ENCODE data around the gene RPRD1B. TPM values are rescaled to one million over a fixed set of nuclear protein-coding genes. Genes with fewer than 3 reads are reported as not detected.
A peak's percentile ranks its signal among the peaks of the same experiment; 100 is the strongest.

The RPRD1B gene
- polyA plus RNA-seq, 3 donors, result 3.6 to 12.3 (median 4.7) TPM

GRCh38 chr20:38060536-38060935, 27.0 kb downstream of the RPRD1B start:
- no peak for DNase-seq
- H2AFZ ChIP-seq (ENCODE audit: insufficient read depth, low read depth, low read length, poor library complexity, severe bottlenecking), result no peak overlapping the region
- no peaks in the 10 kb centered on the region for H3K27me3 ChIP-seq (ENCODE audit: control insufficient read depth in 2 of 2, insufficient read depth in 2 of 2, low read length in 2 of 2)
- Mint-ChIP-seq H3K9me3 (no peaks in the 10 kb centered on the region), H3K4me3 (no peak overlapping the region), H3K36me3 (peaks cover 48 to 52% of the 10 kb centered on the region in 2 donors), H3K27me3 (ENCODE audit: low read depth in 3 of 3) (no peaks in the 10 kb centered on the region), H3K4me1 (peaks cover 7% of the 10 kb centered on the region), H3K27ac (peak overlapping the region in 4 of 7 donors; percentile 13 to 70 (median 48))
- H3K36me3 ChIP-seq (replicated peaks in 1 of 2; ENCODE audit: control insufficient read depth in 1 of 2, insufficient read depth in 2 of 2, low read length in 2 of 2), result peaks cover 84 to 99% of the 10 kb centered on the region in 2 donors
- WGBS (ENCODE audit: insufficient coverage), result 81% methylated on average over 5 of the region's 5 CpGs
- peaks cover 2% of the 10 kb centered on the region for H3K79me2 ChIP-seq (ENCODE audit: insufficient read depth, low read length)
- H3K27ac ChIP-seq (ENCODE audit: low read depth in 1 of 2, low read length in 2 of 2), result no peak overlapping the region
- TF ChIP-seq CTCF (IDR thresholded peaks at IDR 0.05), result no peak
- no peak overlapping the region for H3K4me3 ChIP-seq (replicated peaks in 1 of 3; ENCODE audit: low read depth in 2 of 3, low read length in 3 of 3)
- no peaks in the 10 kb centered on the region for H3K9me3 ChIP-seq (replicated peaks in 1 of 2; ENCODE audit: control insufficient read depth in 1 of 2, insufficient read depth in 1 of 2, low read length in 2 of 2)
- intact Hi-C loops (cut with micrococcal nuclease), result loop anchor here in 1 of 2 donors (5.0 kb wide), 1 partner anchor 262 kb away; no protein-coding TSS in a partner anchor
- no peaks in the 10 kb centered on the region for H3K4me1 ChIP-seq (ENCODE audit: control insufficient read depth in 1 of 2, insufficient read depth in 2 of 2, low read length in 2 of 2)
- no peak overlapping the region for H3K9ac ChIP-seq (ENCODE audit: insufficient read depth, low read length, poor library complexity, severe bottlenecking)
- peaks cover 34% of the 10 kb centered on the region for H4K20me1 ChIP-seq (ENCODE audit: insufficient read depth, low read length)
- no peak overlapping the region for H3K4me2 ChIP-seq (replicated peaks; ENCODE audit: extremely low read depth, low read length, poor library complexity, severe bottlenecking)

GRCh38 chr20:38061109-38061508, 27.6 kb downstream of the RPRD1B start:
- Histone ChIP-seq H3K4me3 (replicated peaks in 1 of 3; ENCODE audit: low read depth in 2 of 3, low read length in 3 of 3) (no peak overlapping the region), H3K79me2 (ENCODE audit: insufficient read depth, low read length) (no peaks in the 10 kb centered on the region), H4K20me1 (ENCODE audit: insufficient read depth, low read length) (peaks cover 29% of the 10 kb centered on the region), H3K9ac (ENCODE audit: insufficient read depth, low read length, poor library complexity, severe bottlenecking) (no peak overlapping the region), H3K4me1 (ENCODE audit: control insufficient read depth in 1 of 2, insufficient read depth in 2 of 2, low read length in 2 of 2) (no peaks in the 10 kb centered on the region), H3K27ac (ENCODE audit: low read depth in 1 of 2, low read length in 2 of 2) (no peak overlapping the region), H3K36me3 (replicated peaks in 1 of 2; ENCODE audit: control insufficient read depth in 1 of 2, insufficient read depth in 2 of 2, low read length in 2 of 2) (peaks cover 86 to 99% of the 10 kb centered on the region in 2 donors), H3K4me2 (replicated peaks; ENCODE audit: extremely low read depth, low read length, poor library complexity, severe bottlenecking) (no peak overlapping the region), H2AFZ (ENCODE audit: insufficient read depth, low read depth, low read length, poor library complexity, severe bottlenecking) (no peak overlapping the region), H3K9me3 (replicated peaks in 1 of 2; ENCODE audit: control insufficient read depth in 1 of 2, insufficient read depth in 1 of 2, low read length in 2 of 2) (no peaks in the 10 kb centered on the region), H3K27me3 (ENCODE audit: control insufficient read depth in 2 of 2, insufficient read depth in 2 of 2, low read length in 2 of 2) (no peaks in the 10 kb centered on the region)
- Mint-ChIP-seq H3K4me3 (no peak overlapping the region), H3K4me1 (peaks cover 7% of the 10 kb centered on the region), H3K27me3 (ENCODE audit: low read depth in 3 of 3) (no peaks in the 10 kb centered on the region), H3K9me3 (no peaks in the 10 kb centered on the region), H3K36me3 (peaks cover 48 to 53% of the 10 kb centered on the region in 2 donors), H3K27ac (no peak overlapping the region)
- intact Hi-C loops (cut with micrococcal nuclease), result loop anchor here in 1 of 2 donors (5.0 kb wide), 1 partner anchor 261 kb away; no protein-coding TSS in a partner anchor
- 83% methylated on average over 1 of the region's 4 CpGs for WGBS (ENCODE audit: insufficient coverage)
- no peak for TF ChIP-seq CTCF (IDR thresholded peaks at IDR 0.05)
- no peak for DNase-seq
